ENCODE measurements around the gene SHISA9.

Gene SHISA9

DNA sequence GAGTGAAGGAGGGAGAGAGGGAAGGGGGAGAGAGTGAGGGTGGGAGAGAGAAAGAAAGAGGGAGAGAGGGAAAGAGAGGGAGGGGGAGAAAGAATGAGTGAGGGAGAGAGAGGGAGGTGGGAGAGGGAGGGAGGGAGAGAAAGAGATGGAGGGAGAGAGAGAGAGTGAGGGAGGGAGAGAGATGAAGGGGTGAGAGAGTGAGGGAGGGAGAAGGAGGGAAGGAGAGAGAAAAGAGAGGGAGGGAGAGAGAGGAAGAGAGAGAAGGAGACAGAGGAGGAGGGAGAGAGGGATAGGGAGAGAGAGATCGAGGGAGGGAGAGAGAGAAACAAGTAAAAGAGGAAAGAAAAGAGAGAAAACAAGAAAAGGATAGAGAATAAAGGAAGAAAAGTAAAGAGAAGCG, 225.7 kb downstream of the SHISA9 start:
- H2AK5ac ChIP-seq (ENCODE audit: low read length) = no peak overlapping the region
- H3K79me1 ChIP-seq (ENCODE audit: low read length) = no peaks in the 10 kb centered on the region
- no peak overlapping the region for H3K14ac ChIP-seq (ENCODE audit: low read length)
- H4K91ac ChIP-seq (ENCODE audit: low read depth, low read length) = no peak overlapping the region
- no peaks in the 10 kb centered on the region for H3K36me3 ChIP-seq (ENCODE audit: control insufficient read depth in 1 of 2, insufficient read depth in 2 of 2, low read length in 2 of 2)
- no peak overlapping the region for H2AFZ ChIP-seq (ENCODE audit: insufficient read depth, low read length, poor library complexity)
- H3K4me2 ChIP-seq (ENCODE audit: low read length) = no peak overlapping the region
- no peaks in the 10 kb centered on the region for H3K9me3 ChIP-seq (ENCODE audit: insufficient read depth, low read depth, low read length)
- no CpG with 5 or more reads among the region's 2 CpGs for WGBS (ENCODE audit: extremely low coverage, insufficient coverage, insufficient read length)
- no peak overlapping the region for H3K4ac ChIP-seq (ENCODE audit: low read depth, low read length)
- no peak overlapping the region for H3K27ac ChIP-seq (ENCODE audit: low read depth, low read length)
- no peaks in the 10 kb centered on the region for H3K79me2 ChIP-seq (ENCODE audit: control insufficient read depth, insufficient read depth, low read length, poor library complexity)
- no peak overlapping the region for H3K23ac ChIP-seq (ENCODE audit: low read length)
- DNase-seq = no peak
- no peak overlapping the region for H2BK120ac ChIP-seq (ENCODE audit: insufficient read depth, low read length, poor library complexity)
- H4K12ac ChIP-seq (ENCODE audit: low read depth, low read length) = no peak overlapping the region
- H3K18ac ChIP-seq (ENCODE audit: low read length) = no peak overlapping the region
- no peak overlapping the region for H3K9ac ChIP-seq (ENCODE audit: low read length)
- H3K4me1 ChIP-seq (ENCODE audit: control insufficient read depth in 1 of 2, insufficient read depth in 2 of 2, low read length in 2 of 2) = no peaks in the 10 kb centered on the region
- no peak overlapping the region for H3K4me3 ChIP-seq (ENCODE audit: low read depth, low read length)
- no peaks in the 10 kb centered on the region for H3K27me3 ChIP-seq (ENCODE audit: insufficient read depth, low read length)
- H2BK5ac ChIP-seq (ENCODE audit: low read depth, low read length, poor library complexity) = no peak overlapping the region
- H4K8ac ChIP-seq (ENCODE audit: low read depth, low read length) = no peak overlapping the region
- H2BK12ac ChIP-seq (ENCODE audit: low read length) = no peak overlapping the region

GRCh38 chr16:13130586-13130985, 229.2 kb downstream of the SHISA9 start:
- no peak overlapping the region for H3K23ac ChIP-seq (ENCODE audit: low read length)
- no peak overlapping the region for H2BK12ac ChIP-seq (ENCODE audit: low read length)
- H3K27me3 ChIP-seq (ENCODE audit: insufficient read depth, low read length) = no peaks in the 10 kb centered on the region
- H3K9ac ChIP-seq (ENCODE audit: low read length) = no peak overlapping the region
- no peak overlapping the region for H3K4ac ChIP-seq (ENCODE audit: low read depth, low read length)
- H3K9me3 ChIP-seq (ENCODE audit: insufficient read depth, low read depth, low read length) = no peaks in the 10 kb centered on the region
- no CpG with 5 or more reads among the region's 1 CpG for WGBS (ENCODE audit: extremely low coverage, insufficient coverage, insufficient read length)
- no peaks in the 10 kb centered on the region for H3K79me2 ChIP-seq (ENCODE audit: control insufficient read depth, insufficient read depth, low read length, poor library complexity)
- no peak overlapping the region for H2AFZ ChIP-seq (ENCODE audit: insufficient read depth, low read length, poor library complexity)
- H2AK5ac ChIP-seq (ENCODE audit: low read length) = no peak overlapping the region
- no peak overlapping the region for H3K27ac ChIP-seq (ENCODE audit: low read depth, low read length)
- H3K79me1 ChIP-seq (ENCODE audit: low read length) = no peaks in the 10 kb centered on the region
- no peak overlapping the region for H3K14ac ChIP-seq (ENCODE audit: low read length)
- H3K4me1 ChIP-seq (ENCODE audit: control insufficient read depth in 1 of 2, insufficient read depth in 2 of 2, low read length in 2 of 2) = no peaks in the 10 kb centered on the region
- H3K4me2 ChIP-seq (ENCODE audit: low read length) = no peak overlapping the region
- H4K8ac ChIP-seq (ENCODE audit: low read depth, low read length) = no peak overlapping the region
- no peak overlapping the region for H4K91ac ChIP-seq (ENCODE audit: low read depth, low read length)
- H3K18ac ChIP-seq (ENCODE audit: low read length) = no peak overlapping the region
- no peaks in the 10 kb centered on the region for H3K36me3 ChIP-seq (ENCODE audit: control insufficient read depth in 1 of 2, insufficient read depth in 2 of 2, low read length in 2 of 2)
- no peak overlapping the region for H2BK120ac ChIP-seq (ENCODE audit: insufficient read depth, low read length, poor library complexity)
- no peak overlapping the region for H2BK5ac ChIP-seq (ENCODE audit: low read depth, low read length, poor library complexity)
- H4K12ac ChIP-seq (ENCODE audit: low read depth, low read length) = no peak overlapping the region
- DNase-seq = no peak
- no peak overlapping the region for H3K4me3 ChIP-seq (ENCODE audit: low read depth, low read length)

GRCh38 chr16:13134836-13135235, 233.4 kb downstream of the SHISA9 start:
- no peak overlapping the region for H2BK12ac ChIP-seq (ENCODE audit: low read length)

GRCh38 chr16:13136901-13137300, 235.5 kb downstream of the SHISA9 start:
- no peaks in the 10 kb centered on the region for H3K9me3 ChIP-seq (ENCODE audit: insufficient read depth, low read depth, low read length)
- no peaks in the 10 kb centered on the region for H3K79me2 ChIP-seq (ENCODE audit: control insufficient read depth, insufficient read depth, low read length, poor library complexity)
- no peak overlapping the region for H4K91ac ChIP-seq (ENCODE audit: low read depth, low read length)
- H3K36me3 ChIP-seq (ENCODE audit: control insufficient read depth in 1 of 2, insufficient read depth in 2 of 2, low read length in 2 of 2) = no peaks in the 10 kb centered on the region
- no peak overlapping the region for H3K14ac ChIP-seq (ENCODE audit: low read length)
- H2BK120ac ChIP-seq (ENCODE audit: insufficient read depth, low read length, poor library complexity) = no peak overlapping the region
- H3K18ac ChIP-seq (ENCODE audit: low read length) = no peak overlapping the region
- H2BK12ac ChIP-seq (ENCODE audit: low read length) = no peak overlapping the region
- H3K27ac ChIP-seq (ENCODE audit: low read depth, low read length) = no peak overlapping the region
- H4K12ac ChIP-seq (ENCODE audit: low read depth, low read length) = no peak overlapping the region
- WGBS (ENCODE audit: extremely low coverage, insufficient coverage, insufficient read length) = no CpG with 5 or more reads among the region's 3 CpGs
- no peak overlapping the region for H3K9ac ChIP-seq (ENCODE audit: low read length)
- H2AFZ ChIP-seq (ENCODE audit: insufficient read depth, low read length, poor library complexity) = no peak overlapping the region
- H2BK5ac ChIP-seq (ENCODE audit: low read depth, low read length, poor library complexity) = no peak overlapping the region
- no peaks in the 10 kb centered on the region for H3K4me1 ChIP-seq (ENCODE audit: control insufficient read depth in 1 of 2, insufficient read depth in 2 of 2, low read length in 2 of 2)
- H4K8ac ChIP-seq (ENCODE audit: low read depth, low read length) = no peak overlapping the region
- no peak for DNase-seq
- no peak overlapping the region for H3K4me3 ChIP-seq (ENCODE audit: low read depth, low read length)
- H3K27me3 ChIP-seq (ENCODE audit: insufficient read depth, low read length) = no peaks in the 10 kb centered on the region
- no peak overlapping the region for H3K4ac ChIP-seq (ENCODE audit: low read depth, low read length)
- no peak overlapping the region for H2AK5ac ChIP-seq (ENCODE audit: low read length)
- no peak overlapping the region for H3K23ac ChIP-seq (ENCODE audit: low read length)
- H3K79me1 ChIP-seq (ENCODE audit: low read length) = no peaks in the 10 kb centered on the region
- no peak overlapping the region for H3K4me2 ChIP-seq (ENCODE audit: low read length)

More at GRCh38 chr16:13134836-13135235, 233.4 kb downstream of the SHISA9 start:
- Histone ChIP-seq H3K27ac (ENCODE audit: low read depth, low read length) (no peak overlapping the region), H3K18ac (ENCODE audit: low read length) (no peak overlapping the region), H2BK120ac (ENCODE audit: insufficient read depth, low read length, poor library complexity) (no peak overlapping the region), H3K79me1 (ENCODE audit: low read length) (no peaks in the 10 kb centered on the region), H3K23ac (ENCODE audit: low read length) (no peak overlapping the region), H3K4me2 (ENCODE audit: low read length) (no peak overlapping the region), H4K12ac (ENCODE audit: low read depth, low read length) (no peak overlapping the region), H3K14ac (ENCODE audit: low read length) (no peak overlapping the region), H3K4ac (ENCODE audit: low read depth, low read length) (no peak overlapping the region), H3K27me3 (ENCODE audit: insufficient read depth, low read length) (no peaks in the 10 kb centered on the region), H3K4me1 (ENCODE audit: control insufficient read depth in 1 of 2, insufficient read depth in 2 of 2, low read length in 2 of 2) (no peaks in the 10 kb centered on the region), H2AFZ (ENCODE audit: insufficient read depth, low read length, poor library complexity) (no peak overlapping the region), H3K9ac (ENCODE audit: low read length) (no peak overlapping the region), H3K4me3 (ENCODE audit: low read depth, low read length) (no peak overlapping the region), H3K36me3 (ENCODE audit: control insufficient read depth in 1 of 2, insufficient read depth in 2 of 2, low read length in 2 of 2) (no peaks in the 10 kb centered on the region), H3K9me3 (ENCODE audit: insufficient read depth, low read depth, low read length) (no peaks in the 10 kb centered on the region), H2AK5ac (ENCODE audit: low read length) (no peak overlapping the region), H4K8ac (ENCODE audit: low read depth, low read length) (no peak overlapping the region), H4K91ac (ENCODE audit: low read depth, low read length) (no peak overlapping the region), H2BK5ac (ENCODE audit: low read depth, low read length, poor library complexity) (no peak overlapping the region), H3K79me2 (ENCODE audit: control insufficient read depth, insufficient read depth, low read length, poor library complexity) (no peaks in the 10 kb centered on the region)
- no CpG with 5 or more reads among the region's 1 CpG for WGBS (ENCODE audit: extremely low coverage, insufficient coverage, insufficient read length)
- DNase-seq = no peak

All from trophoblast cell (in vitro differentiated cells and primary cell).